GM12892 (cell line): ENCODE results near the gene HECW1.

Experiments
- POLR2A ChIP-seq: IDR thresholded peaks from 2 replicates; pipeline ENCODE4 v1.6.1; 2011; ENCODE audit warnings: low read depth, low read length, control low read depth
- POLR2AphosphoS5 ChIP-seq: IDR thresholded peaks from 2 replicates; pipeline ENCODE4 v1.6.1; 2011; ENCODE audit warnings: low read depth, low read length, control low read depth
- TAF1 ChIP-seq: IDR thresholded peaks from 2 replicates; pipeline ENCODE4 v1.6.1; 2011; ENCODE audit warnings: low read depth, mild to moderate bottlenecking, control low read depth, low read length, borderline replicate concordance

DNA sequence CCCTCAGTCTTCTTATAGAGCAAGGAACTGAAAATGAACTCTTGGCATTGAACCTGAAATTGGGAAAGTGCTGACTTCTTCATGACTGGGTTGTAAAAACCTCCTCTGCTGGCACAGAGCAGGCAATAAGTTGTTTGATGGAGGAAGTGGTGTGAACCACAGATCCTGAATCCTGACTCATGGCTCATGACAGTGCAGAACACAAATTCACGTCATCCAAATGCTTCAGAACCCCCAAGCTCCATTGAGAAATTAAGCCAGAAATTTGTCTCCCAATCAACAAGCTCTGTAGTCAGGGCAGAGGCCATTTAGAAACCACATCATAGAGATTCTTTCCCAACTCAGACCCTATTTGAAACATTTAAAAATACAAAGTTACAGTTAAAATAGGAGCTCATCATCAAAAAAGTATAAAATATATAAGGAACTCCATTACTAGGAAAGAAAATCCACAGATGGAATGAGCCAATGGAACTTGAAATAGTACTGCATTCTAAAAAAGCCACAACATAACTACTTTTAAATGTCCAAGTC lies 460.1 kb downstream of the HECW1 start:
- TF ChIP-seq POLR2A: no peak
- no peak for TF ChIP-seq TAF1
- TF ChIP-seq POLR2AphosphoS5: no peak
